Suprapubic skin (tissue), 4 donors: Measurements from ENCODE around the gene DDX19B. TPM values are rescaled to one million over a fixed set of nuclear protein-coding genes. Genes with fewer than 3 reads are reported as not detected.
A peak's percentile ranks its signal among the peaks of the same experiment; 100 is the strongest.
"Not testable (repeated sequence)": the region's sequence is repeated elsewhere in the genome, so short reads cannot be mapped to it uniquely, and the experiment has no call there.

Experiments
- DNase-seq, 2 donors: peaks; one replicate each; pipeline ENCODE4 v3.0.0-alpha.2; 2019; ENCODE audit warnings: low spot score in 2 of 2
- H3K27ac ChIP-seq: fragments of 200-600 bp; sonication (generic); one replicate; pipeline ENCODE4 v1.5.1; 2019
- H3K27me3 ChIP-seq: fragments of 200-600 bp; sonication (generic); one replicate; pipeline ENCODE4 v1.5.1; 2019
- H3K36me3 ChIP-seq: fragments of 200-600 bp; sonication (generic); one replicate; pipeline ENCODE4 v1.5.1; 2019
- H3K4me1 ChIP-seq: fragments of 200-600 bp; sonication (generic); one replicate; pipeline ENCODE4 v1.5.1; 2019
- H3K4me3 ChIP-seq: fragments of 200-600 bp; sonication (generic); one replicate; pipeline ENCODE4 v1.5.1; 2019; ENCODE audit warnings: mild to moderate bottlenecking
- H3K9me3 ChIP-seq: fragments of 200-600 bp; sonication (generic); one replicate; pipeline ENCODE4 v1.5.1; 2019
- EP300 ChIP-seq: sonication (generic); formaldehyde crosslinking; IDR thresholded peaks from one replicate; pipeline ENCODE4 v1.6.1; 2017; ENCODE audit warnings: antibody characterized with exemption
- POLR2A ChIP-seq, 2 donors: fragments of 450-650 bp; IDR thresholded peaks; one replicate each; pipeline ENCODE4 v1.6.1; 2017; ENCODE audit warnings: antibody characterized with exemption in 2 of 2, mild to moderate bottlenecking in 2 of 2, moderate library complexity in 2 of 2
- POLR2AphosphoS5 ChIP-seq, 3 donors: sonication (generic); formaldehyde crosslinking; IDR thresholded peaks; one replicate each; pipeline ENCODE4 v1.6.1; 2017; ENCODE audit warnings: antibody characterized with exemption in 3 of 3
- WGBS: methylation state at CpG from one replicate; pipeline ENCODE4 v1.1.5; 2018; 5-methylcytosine and 5-hydroxymethylcytosine counted together
- total RNA-seq, 4 donors: library from RNA; depleted of rRNA; stranded (reverse); fragments of >200 nt; gene quantifications; one replicate each; pipeline ENCODE4 v1.1.0, GENCODE V29; 2016
- TF ChIP-seq, protein P1 (sequence below), 2 donors: fragments of 200-600 bp in 1 of 2; fragments of 450-650 bp in 1 of 2; sonication (generic) in 1 of 2; IDR thresholded peaks; one replicate each; pipeline ENCODE4 v1.5.1; 2016 to 2019; ENCODE audit warnings: antibody characterized with exemption in 2 of 2, mild to moderate bottlenecking in 1 of 2, moderate library complexity in 1 of 2

Gene DDX19B
- total RNA-seq, 4 donors from 2014 or later: 31.9 to 58.6 (median 43.6) TPM

DNA sequence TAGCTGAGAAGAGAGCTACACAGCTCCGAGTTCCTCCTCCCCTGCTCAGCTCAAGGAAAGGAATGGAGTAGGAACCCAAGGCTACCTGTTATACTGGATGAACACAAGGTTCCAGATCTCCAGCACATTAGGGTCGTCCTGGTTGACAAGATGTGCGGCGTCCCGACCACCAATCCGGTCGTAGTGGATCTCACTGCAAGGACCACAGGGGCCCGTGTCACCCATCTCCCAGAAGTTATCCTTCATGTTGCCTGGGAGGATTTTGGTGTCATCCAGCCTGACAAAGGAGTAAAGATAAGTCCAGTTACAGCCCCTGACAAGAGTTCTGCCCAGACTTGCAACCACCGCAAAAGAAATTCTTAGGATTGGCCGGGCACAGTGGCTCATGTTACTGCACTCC is 27.3 kb upstream of the DDX19B start:
- Histone ChIP-seq H3K4me1 (no peaks in the 10 kb centered on the region), H3K4me3 (no peak overlapping the region), H3K36me3 (peaks cover 97% of the 10 kb centered on the region), H3K27me3 (no peaks in the 10 kb centered on the region), H3K9me3 (no peaks in the 10 kb centered on the region), H3K27ac (no peak overlapping the region)
- no peak for DNase-seq
- 83% methylated on average over 10 of the region's 10 CpGs for WGBS
- TF ChIP-seq, protein P1, sequence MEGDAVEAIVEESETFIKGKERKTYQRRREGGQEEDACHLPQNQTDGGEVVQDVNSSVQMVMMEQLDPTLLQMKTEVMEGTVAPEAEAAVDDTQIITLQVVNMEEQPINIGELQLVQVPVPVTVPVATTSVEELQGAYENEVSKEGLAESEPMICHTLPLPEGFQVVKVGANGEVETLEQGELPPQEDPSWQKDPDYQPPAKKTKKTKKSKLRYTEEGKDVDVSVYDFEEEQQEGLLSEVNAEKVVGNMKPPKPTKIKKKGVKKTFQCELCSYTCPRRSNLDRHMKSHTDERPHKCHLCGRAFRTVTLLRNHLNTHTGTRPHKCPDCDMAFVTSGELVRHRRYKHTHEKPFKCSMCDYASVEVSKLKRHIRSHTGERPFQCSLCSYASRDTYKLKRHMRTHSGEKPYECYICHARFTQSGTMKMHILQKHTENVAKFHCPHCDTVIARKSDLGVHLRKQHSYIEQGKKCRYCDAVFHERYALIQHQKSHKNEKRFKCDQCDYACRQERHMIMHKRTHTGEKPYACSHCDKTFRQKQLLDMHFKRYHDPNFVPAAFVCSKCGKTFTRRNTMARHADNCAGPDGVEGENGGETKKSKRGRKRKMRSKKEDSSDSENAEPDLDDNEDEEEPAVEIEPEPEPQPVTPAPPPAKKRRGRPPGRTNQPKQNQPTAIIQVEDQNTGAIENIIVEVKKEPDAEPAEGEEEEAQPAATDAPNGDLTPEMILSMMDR (IDR thresholded peaks at IDR 0.05): no peak
- no peak for TF ChIP-seq POLR2AphosphoS5 (IDR thresholded peaks at IDR 0.05)
- TF ChIP-seq EP300: no peak
- no peak for TF ChIP-seq POLR2A (IDR thresholded peaks at IDR 0.05)

DNA sequence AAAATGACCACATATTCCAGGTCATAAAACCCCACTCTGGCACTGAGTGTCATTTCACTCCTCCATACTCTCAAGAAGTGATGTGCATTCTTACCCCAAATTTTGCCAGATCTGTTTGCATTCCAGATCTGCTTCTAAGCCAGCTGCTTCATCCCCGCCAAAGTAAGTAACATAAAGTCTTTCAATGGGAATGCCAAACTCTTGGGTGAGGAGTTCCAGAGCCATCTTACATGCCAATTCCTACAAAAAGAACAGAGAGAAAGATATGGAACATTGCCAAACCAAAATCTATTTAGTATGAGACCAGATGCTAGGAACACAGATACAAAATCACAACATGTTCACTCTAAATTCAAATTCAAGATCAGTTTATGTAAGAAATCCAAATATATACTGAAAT is 22.6 kb upstream of the DDX19B start:
- Histone ChIP-seq H3K36me3 (peaks cover 98% of the 10 kb centered on the region), H3K4me1 (no peaks in the 10 kb centered on the region), H3K4me3 (no peak overlapping the region), H3K27ac (no peak overlapping the region), H3K27me3 (no peaks in the 10 kb centered on the region), H3K9me3 (no peaks in the 10 kb centered on the region)
- 89% methylated on average over 1 of the region's 1 CpG for WGBS
- no peak for DNase-seq
- TF ChIP-seq EP300 (no peak), POLR2AphosphoS5 (IDR thresholded peaks at IDR 0.05) (no peak), POLR2A (IDR thresholded peaks at IDR 0.05) (no peak)
- TF ChIP-seq, protein P1 (IDR thresholded peaks at IDR 0.05): no peak

DNA sequence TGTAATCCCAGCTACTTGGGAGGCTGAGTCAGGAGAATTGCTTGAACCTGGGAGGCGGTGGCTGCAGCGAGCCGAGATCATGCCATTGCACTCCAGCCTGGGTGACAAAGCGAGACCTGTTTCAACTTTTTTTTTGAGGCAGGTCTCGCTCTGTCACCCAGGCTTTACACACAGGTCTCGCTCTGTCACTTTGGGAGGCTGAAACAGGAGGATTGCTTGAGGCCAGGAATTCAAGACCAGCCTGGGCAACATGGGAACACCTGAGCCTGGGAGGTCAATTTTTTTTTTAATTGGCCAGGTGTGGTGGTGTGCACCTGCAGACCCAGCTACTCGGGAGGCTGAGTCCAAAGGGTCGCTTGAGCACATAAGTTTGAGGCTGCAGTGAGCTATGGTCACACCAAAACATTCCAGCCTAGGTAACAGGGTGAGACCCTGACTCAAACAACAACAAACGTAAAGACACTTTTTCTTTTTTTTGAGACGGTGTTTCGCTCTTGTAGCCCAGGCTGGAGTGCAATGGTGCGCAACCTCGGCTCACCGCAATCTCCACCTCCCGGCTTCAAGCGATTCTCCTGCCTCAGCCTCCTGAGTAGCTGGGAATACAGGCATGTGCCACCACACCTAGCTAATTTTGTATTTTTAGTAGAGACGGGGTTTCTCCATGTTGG is 11.5 kb upstream of the DDX19B start:
- peak overlapping the region; percentile 82 for H3K4me3 ChIP-seq
- H3K27ac ChIP-seq: not testable (repeated sequence)
- 96% methylated on average over 17 of the region's 17 CpGs for WGBS

DNA sequence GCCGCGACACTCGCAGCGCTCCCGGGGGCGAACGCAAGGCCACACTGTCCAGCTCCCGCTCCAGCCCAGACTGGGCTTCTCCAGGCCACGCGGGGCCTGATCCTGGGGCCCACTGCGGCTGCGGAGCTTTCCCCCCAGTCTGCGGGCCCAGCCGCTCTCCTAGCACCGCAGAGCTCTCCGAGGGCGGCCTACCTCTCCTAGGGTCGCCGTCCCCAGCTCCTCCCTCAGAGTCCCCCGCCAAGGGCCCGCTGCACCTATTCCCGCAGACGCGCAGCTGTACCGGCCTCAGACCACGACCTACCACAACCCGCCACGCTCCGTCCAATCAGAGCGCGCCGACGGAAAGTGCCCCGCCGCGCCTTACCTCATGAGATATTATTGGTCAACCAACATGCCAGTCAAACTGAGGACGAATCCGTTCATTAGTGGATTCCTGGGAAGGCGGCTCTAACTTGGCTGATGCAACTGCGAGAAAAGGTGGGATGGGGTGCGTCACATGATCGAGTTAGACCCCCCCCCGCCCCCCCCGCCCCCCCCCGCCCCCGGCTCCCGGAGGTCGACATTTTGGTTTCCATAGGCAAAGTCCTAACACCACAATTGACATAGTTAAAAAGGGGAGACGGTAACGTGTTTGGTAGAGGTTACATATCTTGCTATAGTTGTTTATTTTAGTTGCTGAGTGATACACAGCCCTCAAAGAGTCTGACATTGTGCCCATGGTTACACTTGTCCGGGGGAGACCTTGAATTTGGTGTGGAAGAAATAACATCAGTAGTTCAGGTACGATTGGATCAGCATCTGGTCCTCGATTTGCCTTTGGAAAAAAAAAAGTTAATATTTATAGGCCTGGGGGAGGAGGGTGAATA is 9.5 kb upstream of the DDX19B start, which contains the start of gene AARS1:
Gene AARS1, minus strand, starts transcription at position 278 of the 866 bp plus-strand sequence. CDS start 6,743 bp downstream, outside the sequence.
- Histone ChIP-seq H3K9me3 (no peaks in the 10 kb centered on the region), H3K4me3 (peak within 1 kb of the TSS; percentile 82), H3K4me1 (peaks cover 11% of the 10 kb centered on the region), H3K27ac (peak within 1 kb of the TSS; percentile 92), H3K36me3 (no peaks in the 10 kb centered on the region), H3K27me3 (no peaks in the 10 kb centered on the region)
- peak; percentile 98 for DNase-seq
- TF ChIP-seq, protein P1 (IDR thresholded peaks at IDR 0.05): no peak
- TF ChIP-seq POLR2AphosphoS5 (IDR thresholded peaks at IDR 0.05) (peak; percentile 77 to 89 (median 85)), POLR2A (IDR thresholded peaks at IDR 0.05) (peak; percentile 54 to 76), EP300 (no peak)
- WGBS: under 1% methylated on average over 30 of the region's 53 CpGs

More for the DNA sequence above, 11.5 kb upstream of the DDX19B start:
- DNase-seq, H3K27me3 ChIP-seq, H3K9me3 ChIP-seq: not testable (repeated sequence)
- peaks cover 13% of the 10 kb centered on the region for H3K36me3 ChIP-seq
- peaks cover 11% of the 10 kb centered on the region for H3K4me1 ChIP-seq

DNA sequence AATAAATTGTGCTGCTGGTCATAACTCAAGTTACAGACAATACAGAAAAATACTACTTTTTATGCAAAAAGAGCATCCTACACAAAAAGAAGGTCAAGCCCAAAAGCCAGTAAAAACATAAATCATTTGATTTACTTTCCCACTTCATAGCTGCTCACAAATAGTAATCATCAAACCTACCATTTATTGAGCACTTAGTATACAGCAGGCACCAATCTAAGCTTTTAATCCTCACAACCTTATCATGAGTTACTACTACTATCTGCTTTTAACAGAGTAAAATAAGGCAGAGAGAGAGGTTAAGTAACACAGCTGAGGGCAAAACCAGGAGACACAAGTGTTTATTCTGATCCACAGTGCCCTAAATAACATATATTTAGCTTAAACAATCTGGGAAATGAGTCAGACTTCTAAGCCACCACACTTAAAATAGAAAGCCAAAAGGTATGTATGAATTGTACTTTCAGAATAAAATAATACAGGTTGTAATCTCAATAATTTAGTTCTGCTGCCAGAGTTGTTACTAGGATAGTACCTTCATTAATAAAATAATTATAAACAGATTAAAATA is 8.0 kb upstream of the DDX19B start:
- no peak overlapping the region for H3K27ac ChIP-seq
- H3K9me3 ChIP-seq: no peaks in the 10 kb centered on the region
- H3K36me3 ChIP-seq: no peaks in the 10 kb centered on the region
- H3K4me3 ChIP-seq: no peak overlapping the region
- DNase-seq: no peak
- H3K27me3 ChIP-seq: no peaks in the 10 kb centered on the region
- TF ChIP-seq POLR2A (IDR thresholded peaks at IDR 0.05) (no peak), POLR2AphosphoS5 (IDR thresholded peaks at IDR 0.05) (no peak), EP300 (no peak)
- TF ChIP-seq, protein P1 (IDR thresholded peaks at IDR 0.05): no peak
- H3K4me1 ChIP-seq: peaks cover 11% of the 10 kb centered on the region

DNA sequence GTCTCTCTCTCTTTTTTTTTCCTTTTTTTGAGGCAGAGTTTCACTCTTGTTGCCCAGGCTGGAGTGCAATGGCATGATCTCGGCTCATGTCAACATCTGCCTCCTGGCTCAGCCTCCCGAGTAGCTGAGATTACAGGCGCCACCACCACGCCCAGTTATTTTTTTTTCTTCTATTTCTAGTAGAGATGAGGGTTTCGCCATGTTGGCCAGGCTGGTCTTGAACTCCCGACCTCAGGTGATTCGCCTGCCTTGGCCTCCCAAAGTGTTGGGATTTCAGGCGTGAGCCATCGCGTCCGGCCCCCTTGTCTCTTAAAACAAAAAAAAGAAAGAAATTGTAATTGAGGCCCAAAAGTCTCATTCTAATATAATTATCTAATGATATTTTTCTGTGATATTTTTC is 6.8 kb upstream of the DDX19B start:
- not testable (repeated sequence) for H3K27ac ChIP-seq, H3K4me3 ChIP-seq, DNase-seq, H3K27me3 ChIP-seq, H3K9me3 ChIP-seq, H3K36me3 ChIP-seq
- 92% methylated on average over 11 of the region's 11 CpGs for WGBS
- peaks cover 11% of the 10 kb centered on the region for H3K4me1 ChIP-seq
